Chondrocyte (in vitro differentiated cells): Measurements from ENCODE around the gene C4orf46. TPM values are rescaled to one million over a fixed set of nuclear protein-coding genes. Genes with fewer than 3 reads are reported as not detected.

Experiments
- DNase-seq: peaks from one replicate; pipeline ENCODE4 v3.0.0; 2021; ENCODE audit warnings: mixed read lengths, low spot score
- H3K27ac Mint-ChIP-seq: one replicate; pipeline ENCODE4 v1.8.0; 2021; ENCODE audit warnings: mild to moderate bottlenecking, moderate library complexity, mixed read lengths; ENCODE audit not compliant: unreplicated experiment
- H3K27me3 Mint-ChIP-seq: 2 replicates; pipeline ENCODE4 v1.8.0; 2021; ENCODE audit warnings: low read depth, mixed read lengths
- H3K36me3 Mint-ChIP-seq: 2 replicates; pipeline ENCODE4 v1.8.0; 2021; ENCODE audit warnings: low read depth, mixed read lengths
- H3K4me1 Mint-ChIP-seq: 2 replicates; pipeline ENCODE4 v1.8.0; 2021; ENCODE audit warnings: low read depth, mild to moderate bottlenecking, mixed read lengths
- H3K4me3 Mint-ChIP-seq: one replicate; pipeline ENCODE4 v1.8.0; 2021; ENCODE audit warnings: mild to moderate bottlenecking, moderate library complexity, mixed read lengths; ENCODE audit not compliant: unreplicated experiment
- H3K9me3 Mint-ChIP-seq: 2 replicates; pipeline ENCODE4 v1.8.0; 2021; ENCODE audit warnings: low read depth, mixed read lengths
- CTCF ChIP-seq: fragments of 200-600 bp; sonication (generic); IDR thresholded peaks from 2 replicates; pipeline ENCODE4 v1.5.0; 2021; ENCODE audit warnings: antibody characterized with exemption, mild to moderate bottlenecking, moderate library complexity
- total RNA-seq: library from RNA; stranded (reverse); gene quantifications from 3 replicates; pipeline ENCODE4 v1.2.1, GENCODE V29; 2021

Gene C4orf46
- total RNA-seq, 1 donor from 2014 or later = 7.5 TPM

- H3K36me3 Mint-ChIP-seq = no peaks in the 10 kb centered on the region
- peaks cover 23% of the 10 kb centered on the region for H3K4me1 Mint-ChIP-seq
- no peaks in the 10 kb centered on the region for H3K9me3 Mint-ChIP-seq
- no peaks in the 10 kb centered on the region for H3K27me3 Mint-ChIP-seq
- H3K27ac Mint-ChIP-seq = no peak overlapping the region
- H3K4me3 Mint-ChIP-seq = no peak overlapping the region
- TF ChIP-seq CTCF = no peak
- DNase-seq = no peak
These were observed 1.9 kb upstream of the C4orf46 start for GRCh38 chr4:158673633-158674032.

GRCh38 chr4:158671915-158672806 is 474 bp upstream of the C4orf46 start, which contains the start of gene ETFDH:
TSS of gene ETFDH (plus strand) at chr4:158672296. CDS start at chr4:158672457, 161 bp downstream.
- peak; percentile 99 for DNase-seq

GRCh38 chr4:158670975-158671664 is 567 bp downstream of the C4orf46 start:
- no peaks in the 10 kb centered on the region for H3K36me3 Mint-ChIP-seq
- no peaks in the 10 kb centered on the region for H3K27me3 Mint-ChIP-seq
- peaks cover 23% of the 10 kb centered on the region for H3K4me1 Mint-ChIP-seq
- H3K27ac Mint-ChIP-seq = peak overlapping the region; percentile 98
- no peak for DNase-seq
- no peaks in the 10 kb centered on the region for H3K9me3 Mint-ChIP-seq
- H3K4me3 Mint-ChIP-seq = peak overlapping the region; percentile 96
- TF ChIP-seq CTCF = no peak

More at GRCh38 chr4:158671915-158672806, 474 bp upstream of the C4orf46 start, which contains the start of gene ETFDH:
- peak; percentile 79 for TF ChIP-seq CTCF
- no peaks in the 10 kb centered on the region for H3K36me3 Mint-ChIP-seq
- H3K27ac Mint-ChIP-seq = peak within 1 kb of the TSS; percentile 98
- peaks cover 23% of the 10 kb centered on the region for H3K4me1 Mint-ChIP-seq
- H3K9me3 Mint-ChIP-seq = no peaks in the 10 kb centered on the region
- H3K4me3 Mint-ChIP-seq = peak within 1 kb of the TSS; percentile 96
- no peaks in the 10 kb centered on the region for H3K27me3 Mint-ChIP-seq

- Mint-ChIP-seq H3K27ac (no peak overlapping the region), H3K4me3 (no peak overlapping the region), H3K36me3 (peaks cover 3% of the 10 kb centered on the region)
These were observed 2.4 kb downstream of the C4orf46 start for GRCh38 chr4:158669310-158669709.

More at GRCh38 chr4:158669310-158669709, 2.4 kb downstream of the C4orf46 start:
- Mint-ChIP-seq H3K4me1 (peaks cover 23% of the 10 kb centered on the region), H3K27me3 (no peaks in the 10 kb centered on the region), H3K9me3 (no peaks in the 10 kb centered on the region)
- DNase-seq = no peak
- TF ChIP-seq CTCF = no peak
